ENCODE data around the gene TCF12. TPM values are rescaled to one million over a fixed set of nuclear protein-coding genes. Genes with fewer than 3 reads are reported as not detected.

The TCF12 gene
- polyA plus RNA-seq, 3 donors, result 15.8 to 52.5 (median 27.6) TPM

DNA sequence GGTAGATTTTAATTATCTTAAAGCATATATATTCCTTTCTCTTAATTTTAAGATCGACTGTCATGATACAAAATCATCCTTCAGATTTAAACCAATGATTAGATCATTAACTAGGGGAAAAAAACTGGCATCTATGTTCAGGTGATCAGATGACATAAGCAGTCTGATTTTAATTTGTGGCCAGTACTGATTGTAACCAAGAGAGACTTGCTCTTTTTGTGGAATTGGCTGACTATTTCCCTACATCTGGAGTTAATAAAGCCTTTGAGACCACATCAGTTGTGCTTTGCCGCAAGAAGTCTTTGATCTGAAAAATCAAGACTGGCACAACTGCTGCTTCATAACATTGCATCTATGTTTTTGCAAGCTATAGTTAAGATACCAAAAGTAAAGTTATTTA lies 309.5 kb downstream of the TCF12 start:
- H3K4me1 Mint-ChIP-seq, result peaks cover 5% of the 10 kb centered on the region
- no peaks in the 10 kb centered on the region for H3K4me1 ChIP-seq (ENCODE audit: control insufficient read depth in 1 of 2, insufficient read depth in 2 of 2, low read length in 2 of 2)
- no peak overlapping the region for H3K27ac ChIP-seq (ENCODE audit: low read depth in 1 of 2, low read length in 2 of 2)
- WGBS (ENCODE audit: insufficient coverage), result no CpG with 5 or more reads among the region's 2 CpGs
- DNase-seq, result no peak
- H3K36me3 ChIP-seq (replicated peaks in 1 of 2; ENCODE audit: control insufficient read depth in 1 of 2, insufficient read depth in 2 of 2, low read length in 2 of 2), result peaks cover 6 to 14% of the 10 kb centered on the region in 2 donors
- TF ChIP-seq, protein P1, sequence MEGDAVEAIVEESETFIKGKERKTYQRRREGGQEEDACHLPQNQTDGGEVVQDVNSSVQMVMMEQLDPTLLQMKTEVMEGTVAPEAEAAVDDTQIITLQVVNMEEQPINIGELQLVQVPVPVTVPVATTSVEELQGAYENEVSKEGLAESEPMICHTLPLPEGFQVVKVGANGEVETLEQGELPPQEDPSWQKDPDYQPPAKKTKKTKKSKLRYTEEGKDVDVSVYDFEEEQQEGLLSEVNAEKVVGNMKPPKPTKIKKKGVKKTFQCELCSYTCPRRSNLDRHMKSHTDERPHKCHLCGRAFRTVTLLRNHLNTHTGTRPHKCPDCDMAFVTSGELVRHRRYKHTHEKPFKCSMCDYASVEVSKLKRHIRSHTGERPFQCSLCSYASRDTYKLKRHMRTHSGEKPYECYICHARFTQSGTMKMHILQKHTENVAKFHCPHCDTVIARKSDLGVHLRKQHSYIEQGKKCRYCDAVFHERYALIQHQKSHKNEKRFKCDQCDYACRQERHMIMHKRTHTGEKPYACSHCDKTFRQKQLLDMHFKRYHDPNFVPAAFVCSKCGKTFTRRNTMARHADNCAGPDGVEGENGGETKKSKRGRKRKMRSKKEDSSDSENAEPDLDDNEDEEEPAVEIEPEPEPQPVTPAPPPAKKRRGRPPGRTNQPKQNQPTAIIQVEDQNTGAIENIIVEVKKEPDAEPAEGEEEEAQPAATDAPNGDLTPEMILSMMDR (IDR thresholded peaks at IDR 0.05), result no peak
- H3K27me3 Mint-ChIP-seq (ENCODE audit: low read depth in 3 of 3), result no peaks in the 10 kb centered on the region
- H3K9me3 Mint-ChIP-seq, result no peaks in the 10 kb centered on the region
- H2AFZ ChIP-seq (ENCODE audit: insufficient read depth, low read depth, low read length, poor library complexity, severe bottlenecking), result no peak overlapping the region
- H3K4me3 ChIP-seq (replicated peaks in 1 of 3; ENCODE audit: low read depth in 2 of 3, low read length in 3 of 3), result no peak overlapping the region
- H3K9ac ChIP-seq (ENCODE audit: insufficient read depth, low read length, poor library complexity, severe bottlenecking), result no peak overlapping the region
- H4K20me1 ChIP-seq (ENCODE audit: insufficient read depth, low read length), result no peaks in the 10 kb centered on the region
- no peaks in the 10 kb centered on the region for H3K9me3 ChIP-seq (replicated peaks in 1 of 2; ENCODE audit: control insufficient read depth in 1 of 2, insufficient read depth in 1 of 2, low read length in 2 of 2)
- no peak overlapping the region for H3K4me3 Mint-ChIP-seq
- H3K27ac Mint-ChIP-seq, result no peak overlapping the region
- no peak overlapping the region for H3K4me2 ChIP-seq (replicated peaks; ENCODE audit: extremely low read depth, low read length, poor library complexity, severe bottlenecking)
- peaks cover 4 to 8% of the 10 kb centered on the region in 2 donors for H3K36me3 Mint-ChIP-seq
- no peaks in the 10 kb centered on the region for H3K79me2 ChIP-seq (ENCODE audit: insufficient read depth, low read length)
- no peaks in the 10 kb centered on the region for H3K27me3 ChIP-seq (ENCODE audit: control insufficient read depth in 2 of 2, insufficient read depth in 2 of 2, low read length in 2 of 2)
- intact Hi-C loops (cut with micrococcal nuclease), result no loop called here

DNA sequence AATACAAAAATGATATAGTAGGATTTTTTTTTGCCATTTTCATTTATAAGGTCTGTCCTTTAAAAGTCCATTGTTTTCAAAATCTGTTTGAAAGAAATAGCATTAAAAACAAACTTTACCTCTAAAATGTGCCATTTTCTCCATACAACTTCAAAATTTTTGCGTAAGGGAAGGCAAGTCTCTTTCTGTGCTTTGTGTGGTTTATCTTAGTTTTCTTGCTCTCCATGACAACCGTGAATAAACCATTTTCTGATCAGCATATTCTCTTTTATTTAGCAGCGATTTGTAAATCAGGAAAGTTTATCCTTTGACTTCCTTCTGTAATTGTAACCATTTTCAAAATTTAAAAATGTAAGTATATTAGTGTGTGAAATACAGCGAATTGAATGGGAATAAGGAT lies 310.0 kb downstream of the TCF12 start:
- Mint-ChIP-seq H3K9me3 (no peaks in the 10 kb centered on the region), H3K27ac (no peak overlapping the region), H3K27me3 (ENCODE audit: low read depth in 3 of 3) (no peaks in the 10 kb centered on the region), H3K4me1 (peaks cover 5% of the 10 kb centered on the region), H3K4me3 (no peak overlapping the region), H3K36me3 (peaks cover 7 to 11% of the 10 kb centered on the region in 2 donors)
- no CpG with 5 or more reads among the region's 4 CpGs for WGBS (ENCODE audit: insufficient coverage)
- no peak overlapping the region for H3K27ac ChIP-seq (ENCODE audit: low read depth in 1 of 2, low read length in 2 of 2)
- no peaks in the 10 kb centered on the region for H3K79me2 ChIP-seq (ENCODE audit: insufficient read depth, low read length)
- TF ChIP-seq, protein P1 (IDR thresholded peaks at IDR 0.05), result no peak
- intact Hi-C loops (cut with micrococcal nuclease), result no loop called here
- H3K27me3 ChIP-seq (ENCODE audit: control insufficient read depth in 2 of 2, insufficient read depth in 2 of 2, low read length in 2 of 2), result no peaks in the 10 kb centered on the region
- H3K36me3 ChIP-seq (replicated peaks in 1 of 2; ENCODE audit: control insufficient read depth in 1 of 2, insufficient read depth in 2 of 2, low read length in 2 of 2), result peaks cover 10 to 18% of the 10 kb centered on the region in 2 donors
- no peak for DNase-seq
- H2AFZ ChIP-seq (ENCODE audit: insufficient read depth, low read depth, low read length, poor library complexity, severe bottlenecking), result no peak overlapping the region
- no peak overlapping the region for H3K4me2 ChIP-seq (replicated peaks; ENCODE audit: extremely low read depth, low read length, poor library complexity, severe bottlenecking)
- H3K9me3 ChIP-seq (replicated peaks in 1 of 2; ENCODE audit: control insufficient read depth in 1 of 2, insufficient read depth in 1 of 2, low read length in 2 of 2), result no peaks in the 10 kb centered on the region
- H4K20me1 ChIP-seq (ENCODE audit: insufficient read depth, low read length), result no peaks in the 10 kb centered on the region
- H3K4me3 ChIP-seq (replicated peaks in 1 of 3; ENCODE audit: low read depth in 2 of 3, low read length in 3 of 3), result no peak overlapping the region
- no peaks in the 10 kb centered on the region for H3K4me1 ChIP-seq (ENCODE audit: control insufficient read depth in 1 of 2, insufficient read depth in 2 of 2, low read length in 2 of 2)
- H3K9ac ChIP-seq (ENCODE audit: insufficient read depth, low read length, poor library complexity, severe bottlenecking), result no peak overlapping the region

Measured in CD14-positive monocyte (primary cell).